Pons (tissue), 1 donor: ENCODE results near the gene CDK3.
A peak's percentile ranks its signal among the peaks of the same experiment; 100 is the strongest.

Source experiments
- DNase-seq: peaks from one replicate; pipeline ENCODE4 v3.0.0-alpha.2; 2016; ENCODE audit warnings: low spot score

The CDK3 gene

GRCh38 chr17:76014100-76014924 lies 13.7 kb downstream of the CDK3 start:
- DNase-seq = peak; percentile 37

DNA sequence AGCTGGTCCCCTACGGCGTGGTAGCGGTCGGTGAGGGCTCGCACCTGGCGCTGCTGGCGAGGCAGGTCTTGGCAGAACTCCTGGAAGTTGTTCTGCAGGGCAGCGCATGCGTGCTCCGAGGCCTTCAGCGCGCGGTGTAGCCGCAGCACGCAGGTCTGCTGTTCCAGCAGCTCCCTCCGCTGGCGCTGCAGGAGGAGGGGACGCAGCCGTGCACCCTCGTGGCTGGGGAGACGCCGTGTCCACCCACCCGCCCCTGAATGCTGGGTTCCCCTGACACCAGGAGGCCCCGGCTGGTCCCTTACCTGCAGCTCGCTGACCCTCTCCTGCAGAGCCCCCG lies 14.2 kb downstream of the CDK3 start:
- DNase-seq = no peak

DNA sequence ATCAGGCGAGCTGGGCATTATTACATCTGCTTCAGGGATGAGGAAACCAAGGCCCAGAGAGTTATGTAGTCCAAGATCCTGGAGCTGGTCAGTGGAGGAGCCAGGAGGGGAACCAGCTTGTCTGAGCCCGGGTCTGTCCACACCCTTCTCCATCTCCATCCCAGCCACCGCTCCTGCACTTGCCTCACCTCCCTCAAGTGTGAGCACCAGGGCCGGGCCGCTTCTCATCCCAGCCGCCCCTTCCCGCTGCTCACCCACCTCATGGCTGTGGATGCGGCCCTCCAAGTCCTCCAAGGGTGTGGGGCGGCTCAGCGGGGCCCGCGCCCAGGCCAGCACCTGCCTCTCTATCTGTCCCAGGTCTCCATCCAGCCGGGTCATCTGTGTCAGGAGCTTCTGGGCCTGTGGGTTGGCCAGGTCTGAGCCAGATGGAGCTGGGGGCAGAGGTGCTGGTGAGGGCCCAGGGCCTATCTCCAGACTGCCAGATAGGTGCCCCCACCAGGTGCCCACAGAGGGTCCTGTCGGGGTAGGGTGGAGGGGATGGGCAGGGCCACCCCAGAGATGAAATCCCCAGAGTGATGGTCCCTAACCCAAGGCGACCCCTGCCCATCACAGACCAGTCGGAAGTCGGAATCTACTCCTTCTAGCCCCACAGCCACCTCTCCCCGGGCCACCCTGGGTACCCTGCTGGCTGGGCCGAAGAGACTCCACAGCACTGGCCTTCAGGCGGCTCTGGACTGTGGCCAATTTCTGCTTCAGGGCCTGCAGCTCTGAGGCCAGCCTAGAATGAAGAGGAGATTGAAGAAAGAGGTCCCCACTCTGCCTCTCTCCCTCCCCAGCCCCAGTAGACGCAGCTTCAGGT lies 17.1 kb downstream of the CDK3 start:
- no peak for DNase-seq

GRCh38 chr17:76018340-76018680 lies 17.7 kb downstream of the CDK3 start:
- no peak for DNase-seq

GRCh38 chr17:76018801-76019200 lies 18.1 kb downstream of the CDK3 start:
- no peak for DNase-seq

DNA sequence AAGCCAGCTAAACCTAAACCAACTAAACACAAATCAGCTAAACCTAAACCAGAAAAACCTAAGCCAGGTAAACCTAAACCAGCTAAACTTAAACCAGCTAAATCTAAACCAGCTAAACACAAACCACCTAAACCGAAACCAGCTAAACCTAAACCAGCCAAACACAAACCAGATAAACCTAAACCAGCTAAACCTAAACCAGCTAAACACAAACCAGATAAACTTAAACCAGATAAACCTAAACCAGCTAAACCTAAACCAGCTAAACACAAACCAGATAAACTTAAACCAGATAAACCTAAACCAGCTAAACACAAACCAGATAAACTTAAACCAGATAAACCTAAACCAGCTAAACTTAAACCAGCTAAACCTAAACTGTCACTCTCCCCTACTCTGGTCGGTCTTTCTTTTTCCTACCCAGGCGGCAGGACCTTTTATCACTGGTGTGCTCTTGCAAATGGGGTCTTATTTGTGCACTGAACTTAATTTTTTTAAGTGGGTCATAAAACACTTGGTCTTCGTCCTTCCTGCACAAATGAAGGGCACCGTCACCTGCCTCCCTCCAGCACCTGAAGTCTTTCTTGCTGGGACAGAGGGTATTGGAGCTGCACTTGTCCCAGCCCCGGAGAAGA lies 19.3 kb downstream of the CDK3 start:
- DNase-seq = no peak

- no peak for DNase-seq
These were observed 21.6 kb downstream of the CDK3 start for GRCh38 chr17:76022285-76022684.

GRCh38 chr17:76022973-76023899 lies 22.6 kb downstream of the CDK3 start:
- no peak for DNase-seq

- no peak for DNase-seq
These were observed 23.2 kb downstream of the CDK3 start for GRCh38 chr17:76023900-76024237.

- no peak for DNase-seq
These were observed 23.7 kb downstream of the CDK3 start for GRCh38 chr17:76024353-76024752.

DNA sequence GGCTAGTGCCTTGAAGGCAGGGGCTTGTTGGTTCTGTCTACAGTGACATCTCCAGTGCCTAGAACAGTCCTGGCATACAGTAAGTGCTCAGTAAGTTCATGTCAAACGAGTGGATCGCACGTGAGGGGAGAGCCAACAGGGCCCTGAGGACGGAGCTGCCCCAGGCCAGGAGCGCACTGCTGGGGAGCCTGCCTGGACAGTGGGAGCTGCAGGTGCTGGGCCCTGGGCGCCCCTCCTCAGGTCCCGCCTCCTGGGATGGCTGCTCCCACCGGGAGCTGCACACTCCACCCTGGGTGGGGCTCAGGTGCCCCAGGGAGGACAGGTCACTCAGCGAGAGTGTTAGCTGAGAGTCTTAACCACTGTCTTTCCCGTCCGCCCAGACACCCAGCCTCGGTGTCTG lies 24.6 kb downstream of the CDK3 start:
- no peak for DNase-seq

DNA sequence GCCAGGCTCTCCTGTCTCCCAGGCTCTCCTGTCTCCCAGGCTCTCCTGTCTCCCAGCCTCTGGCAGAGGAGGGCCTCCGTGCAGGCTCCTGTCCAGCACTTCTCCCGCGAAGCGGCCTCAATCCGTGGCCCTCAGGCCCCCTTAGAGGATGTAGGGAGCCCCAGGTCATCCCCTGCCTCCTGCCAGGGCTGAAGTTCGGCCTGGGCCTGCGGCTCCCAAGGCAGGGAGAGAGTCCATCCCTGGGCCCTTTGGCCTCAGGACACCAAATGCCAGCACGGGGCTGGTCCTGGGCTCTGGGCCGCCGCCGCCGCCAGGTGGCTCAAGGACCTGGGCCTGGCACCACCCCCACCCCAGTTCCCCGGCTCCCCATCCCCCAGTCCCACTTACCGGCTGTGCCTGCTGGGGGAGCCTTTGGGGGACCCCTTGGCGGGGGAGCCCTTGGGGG lies 26.1 kb downstream of the CDK3 start:
- DNase-seq = no peak

GRCh38 chr17:76027159-76027839 lies 26.6 kb downstream of the CDK3 start, which contains the start of gene EVPL:
TSS of gene EVPL (minus strand) at chr17:76027306. CDS start at chr17:76027198, 108 bp downstream.
- no peak for DNase-seq

- DNase-seq = no peak
These were observed 31.6 kb downstream of the CDK3 start for GRCh38 chr17:76032073-76032779.

- no peak for DNase-seq
These were observed 32.1 kb downstream of the CDK3 start for GRCh38 chr17:76032780-76033108.

DNA sequence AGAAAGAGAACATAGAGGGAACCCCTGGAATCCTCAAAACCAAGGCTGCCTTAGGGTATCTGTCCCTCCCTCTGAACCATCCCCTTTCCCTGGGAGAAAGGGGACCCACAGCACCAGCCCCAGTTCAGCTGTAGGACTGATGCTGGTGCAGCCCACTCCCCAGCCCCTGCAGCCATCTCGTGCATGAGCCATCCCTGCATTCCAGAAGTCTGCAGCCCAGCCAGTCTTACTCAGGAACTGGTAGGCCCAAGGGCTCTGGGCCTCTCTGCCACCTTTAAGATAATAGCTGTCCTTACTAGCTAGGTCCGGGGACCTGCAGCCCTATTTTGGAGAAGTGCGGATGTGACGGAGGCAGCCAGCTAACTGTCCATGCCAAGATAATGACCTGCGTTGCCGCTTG lies 32.5 kb downstream of the CDK3 start:
- DNase-seq = no peak

DNA sequence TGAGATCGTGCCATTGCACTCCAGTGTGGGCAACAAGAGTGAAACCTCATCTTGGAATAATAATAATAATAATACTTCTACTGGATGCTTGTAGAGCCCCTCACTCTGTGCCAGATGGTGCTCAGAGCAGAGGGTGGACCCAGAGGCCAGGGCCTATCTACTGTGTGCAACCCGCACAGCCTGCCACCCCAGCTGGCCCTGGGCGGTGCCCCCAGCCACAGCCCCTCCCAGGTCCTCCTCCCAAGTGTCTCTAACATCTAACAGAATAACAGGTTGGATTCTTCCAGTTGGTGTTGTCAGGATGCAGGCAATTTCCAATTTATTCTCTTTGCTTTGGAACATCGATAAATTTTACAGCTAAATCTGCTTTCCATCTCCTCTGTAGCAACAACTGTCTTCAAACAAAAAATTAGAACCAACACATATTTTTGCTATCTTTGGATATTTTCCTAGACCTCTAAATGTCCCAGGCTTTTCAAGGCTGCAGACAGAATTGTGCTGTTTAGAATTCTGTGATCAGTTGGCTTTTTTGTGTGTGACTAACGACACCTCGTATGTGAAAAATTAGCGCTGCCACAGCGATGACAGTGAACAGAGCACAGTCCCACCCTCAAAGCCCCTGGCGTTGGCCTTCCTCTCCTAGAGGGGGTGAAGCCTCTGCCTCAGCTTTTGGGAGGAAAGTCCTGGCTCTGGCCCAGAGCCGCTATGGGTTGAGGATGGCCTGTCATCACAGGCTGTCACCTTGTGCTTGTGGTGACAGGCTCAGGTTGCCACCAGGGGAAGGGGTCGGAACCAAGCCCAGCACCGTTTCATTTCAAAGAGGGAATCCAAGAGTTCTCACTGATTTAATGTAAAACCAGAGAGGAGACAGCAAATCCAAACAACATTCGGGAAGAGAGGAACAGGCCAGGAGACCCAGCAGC lies 34.0 kb downstream of the CDK3 start:
- DNase-seq = no peak

- DNase-seq = no peak
These were observed 36.0 kb downstream of the CDK3 start for GRCh38 chr17:76036497-76037261.

DNA sequence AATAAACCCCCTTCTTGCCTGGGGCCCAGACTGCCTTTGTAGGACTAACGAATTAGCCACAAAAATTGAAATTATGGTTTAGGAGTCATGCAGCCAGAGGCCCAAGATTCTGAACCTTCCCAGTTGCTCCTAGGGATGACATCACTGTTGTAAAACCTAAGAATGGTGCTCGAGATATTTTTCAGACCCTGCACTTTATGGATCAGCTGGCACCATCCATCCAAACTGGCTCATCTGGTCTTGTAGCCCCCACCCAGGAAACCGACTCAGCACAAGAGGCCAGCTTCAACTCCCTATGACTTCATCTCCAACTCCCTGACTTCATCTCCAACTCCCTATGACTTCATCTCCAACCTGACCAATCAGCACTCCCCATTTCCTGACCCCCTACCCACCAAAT lies 37.4 kb downstream of the CDK3 start:
- no peak for DNase-seq
